Left lung (tissue), 10 donors: ENCODE data around the gene SLC5A3. TPM values are rescaled to one million over a fixed set of nuclear protein-coding genes. Genes with fewer than 3 reads are reported as not detected.

Experiments used
- ATAC-seq: fragments of 200-7000 bp; cut with Tn5 transposase; one replicate; pipeline ENCODE4 v1.9.1; 2020; ENCODE audit warnings: moderate library complexity
- DNase-seq, 4 donors: peaks; one replicate each; pipeline ENCODE4 v3.0.0-alpha.2; 2013 to 2020
- H3K27ac ChIP-seq, 2 donors: fragments of 200-600 bp; sonication (generic) in 1 of 2; one replicate each; pipeline versions ENCODE4 v1.5.0 to v1.8.0; 2020 to 2021
- H3K27me3 ChIP-seq, 2 donors: fragments of 200-600 bp; sonication (generic) in 1 of 2; one replicate each; pipeline versions ENCODE4 v1.5.0 to v1.8.0; 2020 to 2021
- H3K36me3 ChIP-seq, 2 donors: fragments of 200-600 bp; sonication (generic) in 1 of 2; one replicate each; pipeline versions ENCODE4 v1.5.0 to v1.8.0; 2020 to 2021
- H3K4me1 ChIP-seq, 2 donors: fragments of 200-600 bp; one replicate each; pipeline ENCODE4 v1.8.0; 2021
- H3K4me3 ChIP-seq, 2 donors: fragments of 200-600 bp; sonication (generic) in 1 of 2; one replicate each; pipeline versions ENCODE4 v1.5.0 to v1.8.0; 2020 to 2021; ENCODE audit warnings: mild to moderate bottlenecking in 1 of 2
- H3K9me3 ChIP-seq, 2 donors: fragments of 200-600 bp; sonication (generic) in 1 of 2; one replicate each; pipeline versions ENCODE4 v1.5.0 to v1.8.0; 2020 to 2021
- CTCF ChIP-seq, 2 donors: fragments of 200-600 bp; sonication (generic) in 1 of 2; IDR thresholded peaks; one replicate each; pipeline versions ENCODE4 v1.5.0 to v1.8.0; 2021; ENCODE audit warnings: antibody characterized with exemption in 2 of 2
- intact Hi-C, 2 donors: fragments of 100-400 bp; cut with DNase I; formaldehyde crosslinking; loops; one replicate each; pipeline versions ENCODE4 v1.11.2 to v1.14.2; 2022
- polyA plus RNA-seq, 6 donors: library from polyadenylated mRNA; unstranded; fragments of 120-200 nt; gene quantifications; one replicate each; pipeline ENCODE4 v1.2.1, GENCODE V29; 2013; ENCODE audit not compliant: insufficient read length in 6 of 6
- total RNA-seq, 2 donors: library from RNA; stranded (reverse); fragmentation: NEBNext Ultra II Directional; extraction: Animal tissue kit (Norgen Biotek cat#: 25700); gene quantifications; one replicate each; pipeline ENCODE4 v1.2.1, GENCODE V29; 2021
- donor health status: DM: no; HTN: yes; CAD: no.
- donor health status: DM: no; HTN: no; CAD: no.

Gene SLC5A3
- total and polyA plus RNA-seq, 8 donors: 18.1 to 33.4 (median 20.6) TPM

DNA sequence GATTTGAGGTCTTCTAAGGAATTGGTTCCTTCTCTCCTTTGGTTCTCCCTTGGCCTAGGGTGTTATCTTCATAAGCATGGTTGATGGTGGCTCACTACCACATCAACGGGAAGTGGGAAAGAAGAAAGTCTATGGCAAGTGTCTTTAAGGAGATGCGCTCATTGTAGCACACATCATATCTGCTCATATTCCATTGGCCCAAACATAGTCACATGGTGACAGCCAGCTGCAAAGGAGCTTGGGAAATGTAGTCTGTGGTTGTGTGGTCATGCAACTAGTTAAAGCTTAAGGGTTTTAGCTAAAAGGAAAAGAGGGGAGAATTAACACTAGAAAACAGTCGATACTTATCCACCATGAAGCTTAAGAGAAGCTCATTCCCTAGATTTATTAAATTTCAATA lies 11.4 kb upstream of the SLC5A3 start:
- ATAC-seq (no peak), DNase-seq (no peak)
- Histone ChIP-seq H3K36me3 (no peaks in the 10 kb centered on the region), H3K4me3 (no peak overlapping the region), H3K27ac (no peak overlapping the region), H3K9me3 (no peaks in the 10 kb centered on the region), H3K27me3 (no peaks in the 10 kb centered on the region), H3K4me1 (no peaks in the 10 kb centered on the region)
- TF ChIP-seq CTCF (IDR thresholded peaks at IDR 0.05): no peak
- intact Hi-C loops: no loop called here

DNA sequence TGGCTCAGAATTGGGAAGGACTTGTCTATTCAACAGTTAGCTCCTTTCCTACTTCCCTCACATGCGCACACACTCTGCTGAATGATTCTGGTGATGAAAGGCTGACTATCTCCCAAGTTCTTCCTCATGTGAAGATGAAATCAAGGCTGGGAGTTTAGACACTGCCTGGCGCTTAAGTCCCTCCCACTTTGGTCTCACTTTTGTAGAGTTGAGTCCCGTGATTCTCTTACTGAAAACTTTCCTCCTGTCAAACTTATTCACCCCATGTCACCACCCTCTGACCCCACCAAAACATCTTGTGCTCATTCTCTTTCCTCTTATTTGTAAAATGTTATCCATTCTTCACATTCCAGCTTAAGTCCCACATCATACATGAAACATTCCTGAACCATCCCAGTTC lies 8.4 kb upstream of the SLC5A3 start:
- DNase-seq (no peak), ATAC-seq (no peak)
- intact Hi-C loops: no loop called here
- no peaks in the 10 kb centered on the region for H3K36me3 ChIP-seq
- H3K9me3 ChIP-seq: no peaks in the 10 kb centered on the region
- no peak for TF ChIP-seq CTCF (IDR thresholded peaks at IDR 0.05)
- H3K4me3 ChIP-seq: no peak overlapping the region
- no peaks in the 10 kb centered on the region for H3K4me1 ChIP-seq
- H3K27me3 ChIP-seq: no peaks in the 10 kb centered on the region
- no peak overlapping the region for H3K27ac ChIP-seq

DNA sequence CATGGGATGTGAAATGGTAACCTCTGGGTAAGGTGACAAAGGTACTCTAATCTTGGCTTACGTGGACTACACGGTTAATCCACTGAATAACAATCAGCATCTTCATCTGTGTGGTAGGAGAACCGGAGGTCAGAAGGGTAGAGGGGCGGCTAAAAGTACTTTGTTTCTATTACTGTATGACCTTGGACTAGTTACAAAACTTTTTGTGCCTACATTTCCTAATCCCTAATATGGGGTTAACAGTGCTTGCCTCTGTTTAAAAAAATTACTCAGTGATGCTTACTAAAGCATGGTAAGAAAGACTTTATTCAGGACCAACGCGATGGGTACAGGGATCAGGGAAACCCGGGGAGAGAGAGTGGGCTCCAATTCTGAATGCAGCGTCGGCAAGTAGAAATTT lies 1.7 kb upstream of the SLC5A3 start:
- intact Hi-C loops: no loop called here
- Histone ChIP-seq H3K36me3 (no peaks in the 10 kb centered on the region), H3K4me3 (no peak overlapping the region), H3K4me1 (peaks cover 7 to 33% of the 10 kb centered on the region in 2 donors), H3K27ac (no peak overlapping the region), H3K27me3 (no peaks in the 10 kb centered on the region), H3K9me3 (no peaks in the 10 kb centered on the region)
- no peak for DNase-seq
- TF ChIP-seq CTCF (IDR thresholded peaks at IDR 0.05): no peak
- no peak for ATAC-seq

DNA sequence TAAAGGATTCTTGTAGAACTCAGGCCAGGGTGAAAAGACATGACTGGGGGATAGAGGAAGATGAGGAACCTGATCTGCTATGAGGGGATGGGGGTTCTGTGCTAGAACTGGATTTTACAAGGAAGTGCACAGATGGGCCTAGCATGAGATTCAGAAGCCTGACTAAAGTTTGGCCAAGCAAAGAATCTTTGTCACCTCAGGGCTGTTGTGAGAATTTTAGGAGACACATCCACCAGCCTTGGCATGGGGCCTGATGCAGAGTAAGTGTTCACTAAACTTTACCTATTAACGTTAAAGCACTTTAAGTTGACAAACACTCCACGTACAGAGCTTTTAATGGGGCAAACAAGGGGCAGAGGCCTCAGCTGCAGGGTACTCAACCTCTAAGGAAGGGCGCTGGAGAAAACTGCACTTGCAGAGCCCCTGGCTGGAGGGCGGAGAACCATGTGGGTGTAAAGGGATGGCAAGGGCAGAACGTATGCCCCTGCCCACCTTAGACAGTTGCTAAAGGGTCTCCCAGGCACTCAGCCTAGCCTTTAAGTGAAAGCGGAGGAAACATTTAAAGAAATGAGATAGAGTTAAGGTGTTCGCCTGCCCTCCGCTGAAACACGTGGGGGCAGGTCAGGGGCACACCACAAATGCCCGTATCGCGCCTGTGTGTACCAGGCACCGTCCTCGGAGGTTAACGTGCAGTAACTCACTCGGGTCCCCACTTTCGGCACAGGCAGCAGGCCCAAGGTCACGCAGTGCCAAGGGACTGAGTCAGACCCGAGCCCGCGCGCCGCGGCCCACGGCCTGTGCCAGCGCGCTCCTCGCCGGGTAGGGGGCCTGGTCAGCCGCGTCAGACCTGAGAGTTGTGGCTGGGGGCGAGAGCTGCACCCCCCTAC lies 990 bp upstream of the SLC5A3 start:
- Histone ChIP-seq H3K9me3 (no peaks in the 10 kb centered on the region), H3K36me3 (no peaks in the 10 kb centered on the region), H3K4me3 (peak overlapping the region; percentile 46 to 63), H3K27ac (peak overlapping the region; percentile 78 to 87), H3K4me1 (peaks cover 7 to 40% of the 10 kb centered on the region in 2 donors), H3K27me3 (no peaks in the 10 kb centered on the region)
- DNase-seq (no peak), ATAC-seq (peak; percentile 42)
- no peak for TF ChIP-seq CTCF (IDR thresholded peaks at IDR 0.05)
- intact Hi-C loops: no loop called here

GRCh38 chr21:34073749-34074282 lies 438 bp downstream of the SLC5A3 start:
- DNase-seq (peak in 3 of 4 donors; percentile 45 to 91 (median 48)), ATAC-seq (peak; percentile 33)
- Histone ChIP-seq H3K4me3 (peak overlapping the region; percentile 53 to 63), H3K4me1 (peaks cover 7 to 53% of the 10 kb centered on the region in 2 donors), H3K9me3 (no peaks in the 10 kb centered on the region), H3K27ac (peak overlapping the region; percentile 79 to 87), H3K27me3 (no peaks in the 10 kb centered on the region), H3K36me3 (no peaks in the 10 kb centered on the region)
- intact Hi-C loops: no loop called here
- no peak for TF ChIP-seq CTCF (IDR thresholded peaks at IDR 0.05)
